BJ (cell line): Measurements from ENCODE around the gene BRICD5. TPM values are rescaled to one million over a fixed set of nuclear protein-coding genes. Genes with fewer than 3 reads are reported as not detected.

ENCODE experiments used
- CTCF ChIA-PET: fragments of 350-600 bp; formaldehyde crosslinking; extraction: SDS; loops from one replicate; lab custom pipeline; 2021; ENCODE audit warnings: antibody characterized with exemption, inconsistent platforms; lab: Yijun Ruan, JAX
- POLR2A ChIA-PET: fragments of 300-600 bp; sonication (Branson Sonifier 250); formaldehyde crosslinking; extraction: SDS; loops from one replicate; lab custom pipeline; 2021; ENCODE audit warnings: antibody characterized with exemption; lab: Charles Lee
- DNase-seq: peaks from one replicate; pipeline ENCODE4 v3.0.0-alpha.2; 2011; ENCODE audit warnings: low read depth
- H3K27me3 ChIP-seq: 2 replicates; pipeline ENCODE4 v1.6.0; 2011; ENCODE audit warnings: low read length; ENCODE audit not compliant: control insufficient read depth, insufficient read depth
- H3K36me3 ChIP-seq: 2 replicates; pipeline ENCODE4 v1.5.1; 2011; ENCODE audit warnings: low read length; ENCODE audit not compliant: control insufficient read depth, insufficient read depth
- H3K4me3 ChIP-seq: 2 replicates; pipeline ENCODE4 v1.5.1; 2011; ENCODE audit warnings: low read depth, mild to moderate bottlenecking, control low read depth, low read length
- polyA plus RNA-seq: library from polyadenylated mRNA; depleted of rRNA; stranded (reverse); fragments of >200 nt; gene quantifications from 2 replicates; pipeline ENCODE4 v1.2.3, GENCODE V29; 2011
- TF ChIP-seq, protein P1 (sequence below): IDR thresholded peaks from 2 replicates; pipeline ENCODE4 v1.5.1; 2011; ENCODE audit warnings: low read depth, mild to moderate bottlenecking, control low read depth, inconsistent platforms, low read length, moderate library complexity; ENCODE audit not compliant: insufficient read depth

The BRICD5 gene
- polyA plus RNA-seq, 1 experiment, result 1.5 TPM

DNA sequence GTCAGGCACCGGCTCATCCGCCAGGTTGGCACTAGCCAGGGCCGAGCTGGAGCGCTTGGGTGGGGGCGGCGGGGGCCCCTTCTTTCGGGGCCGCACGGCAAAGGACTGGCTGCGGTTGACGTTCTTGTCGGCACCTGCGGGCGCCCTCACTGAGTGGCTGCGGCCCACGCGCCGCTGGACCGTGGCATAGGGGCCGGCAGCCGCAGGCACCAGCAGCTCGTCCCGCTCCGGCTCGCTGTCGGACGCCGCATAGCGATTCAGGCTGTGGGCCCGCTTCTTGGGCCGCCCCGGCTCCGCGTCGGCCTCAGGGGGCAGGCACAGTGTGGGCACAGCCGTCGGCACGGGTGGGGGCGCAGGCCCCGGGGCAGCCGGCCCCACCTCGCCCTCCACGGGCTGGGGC lies 30.2 kb downstream of the BRICD5 start:
- H3K27me3 ChIP-seq, result no peaks in the 10 kb centered on the region
- H3K36me3 ChIP-seq, result peaks cover 11% of the 10 kb centered on the region
- ChIA-PET CTCF (no interaction called here), POLR2A (no interaction called here)
- no peak for DNase-seq
- TF ChIP-seq, protein P1, sequence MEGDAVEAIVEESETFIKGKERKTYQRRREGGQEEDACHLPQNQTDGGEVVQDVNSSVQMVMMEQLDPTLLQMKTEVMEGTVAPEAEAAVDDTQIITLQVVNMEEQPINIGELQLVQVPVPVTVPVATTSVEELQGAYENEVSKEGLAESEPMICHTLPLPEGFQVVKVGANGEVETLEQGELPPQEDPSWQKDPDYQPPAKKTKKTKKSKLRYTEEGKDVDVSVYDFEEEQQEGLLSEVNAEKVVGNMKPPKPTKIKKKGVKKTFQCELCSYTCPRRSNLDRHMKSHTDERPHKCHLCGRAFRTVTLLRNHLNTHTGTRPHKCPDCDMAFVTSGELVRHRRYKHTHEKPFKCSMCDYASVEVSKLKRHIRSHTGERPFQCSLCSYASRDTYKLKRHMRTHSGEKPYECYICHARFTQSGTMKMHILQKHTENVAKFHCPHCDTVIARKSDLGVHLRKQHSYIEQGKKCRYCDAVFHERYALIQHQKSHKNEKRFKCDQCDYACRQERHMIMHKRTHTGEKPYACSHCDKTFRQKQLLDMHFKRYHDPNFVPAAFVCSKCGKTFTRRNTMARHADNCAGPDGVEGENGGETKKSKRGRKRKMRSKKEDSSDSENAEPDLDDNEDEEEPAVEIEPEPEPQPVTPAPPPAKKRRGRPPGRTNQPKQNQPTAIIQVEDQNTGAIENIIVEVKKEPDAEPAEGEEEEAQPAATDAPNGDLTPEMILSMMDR, result no peak
- no peak overlapping the region for H3K4me3 ChIP-seq

DNA sequence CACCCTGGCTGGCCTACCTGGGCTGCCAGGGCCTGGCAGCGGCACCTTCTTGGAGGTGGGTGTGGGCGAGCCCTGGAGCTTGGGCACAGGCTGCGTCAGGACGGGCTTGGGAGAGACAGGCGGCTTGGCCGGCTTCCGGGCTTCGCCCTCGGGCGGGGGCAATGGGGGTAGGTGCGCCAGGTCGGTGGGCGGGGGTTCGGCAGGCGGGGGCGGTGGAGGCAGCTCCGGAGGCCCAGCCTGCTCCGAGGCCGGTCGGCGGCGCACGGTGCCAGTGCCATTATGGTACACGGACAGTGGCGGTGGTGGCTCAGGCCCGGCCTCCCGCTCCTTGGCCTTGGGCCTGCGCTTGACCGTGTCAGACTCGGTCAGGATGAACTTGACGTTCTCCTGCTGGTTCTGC lies 31.1 kb downstream of the BRICD5 start:
- ChIA-PET POLR2A (no interaction called here), CTCF (no interaction called here)
- Histone ChIP-seq H3K27me3 (no peaks in the 10 kb centered on the region), H3K4me3 (no peak overlapping the region), H3K36me3 (peaks cover 16% of the 10 kb centered on the region)
- TF ChIP-seq, protein P1, result no peak
- no peak for DNase-seq

DNA sequence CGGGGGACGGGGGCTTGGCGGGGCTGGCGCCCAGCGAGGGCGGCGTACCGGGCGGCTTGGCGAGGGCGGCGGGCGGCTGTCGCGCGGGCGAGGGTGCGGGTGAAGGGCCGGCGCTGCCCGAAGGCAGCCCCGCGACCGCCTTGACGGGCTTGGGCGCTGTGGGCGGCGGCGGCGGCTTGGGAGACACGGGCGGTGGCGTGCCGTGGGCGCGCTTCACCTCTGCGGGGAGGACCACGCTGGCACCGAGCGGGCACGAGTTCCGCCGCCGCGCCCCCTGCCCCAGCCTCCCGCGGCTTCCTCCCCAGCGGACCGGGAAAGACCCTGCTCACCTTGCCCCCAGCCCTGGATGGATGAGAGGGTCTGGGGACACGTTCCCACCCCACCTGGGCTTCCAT lies 31.6 kb downstream of the BRICD5 start:
- TF ChIP-seq, protein P1, result no peak
- Histone ChIP-seq H3K4me3 (no peak overlapping the region), H3K27me3 (no peaks in the 10 kb centered on the region), H3K36me3 (peaks cover 19% of the 10 kb centered on the region)
- no peak for DNase-seq
- ChIA-PET POLR2A (no interaction called here), CTCF (no interaction called here)

DNA sequence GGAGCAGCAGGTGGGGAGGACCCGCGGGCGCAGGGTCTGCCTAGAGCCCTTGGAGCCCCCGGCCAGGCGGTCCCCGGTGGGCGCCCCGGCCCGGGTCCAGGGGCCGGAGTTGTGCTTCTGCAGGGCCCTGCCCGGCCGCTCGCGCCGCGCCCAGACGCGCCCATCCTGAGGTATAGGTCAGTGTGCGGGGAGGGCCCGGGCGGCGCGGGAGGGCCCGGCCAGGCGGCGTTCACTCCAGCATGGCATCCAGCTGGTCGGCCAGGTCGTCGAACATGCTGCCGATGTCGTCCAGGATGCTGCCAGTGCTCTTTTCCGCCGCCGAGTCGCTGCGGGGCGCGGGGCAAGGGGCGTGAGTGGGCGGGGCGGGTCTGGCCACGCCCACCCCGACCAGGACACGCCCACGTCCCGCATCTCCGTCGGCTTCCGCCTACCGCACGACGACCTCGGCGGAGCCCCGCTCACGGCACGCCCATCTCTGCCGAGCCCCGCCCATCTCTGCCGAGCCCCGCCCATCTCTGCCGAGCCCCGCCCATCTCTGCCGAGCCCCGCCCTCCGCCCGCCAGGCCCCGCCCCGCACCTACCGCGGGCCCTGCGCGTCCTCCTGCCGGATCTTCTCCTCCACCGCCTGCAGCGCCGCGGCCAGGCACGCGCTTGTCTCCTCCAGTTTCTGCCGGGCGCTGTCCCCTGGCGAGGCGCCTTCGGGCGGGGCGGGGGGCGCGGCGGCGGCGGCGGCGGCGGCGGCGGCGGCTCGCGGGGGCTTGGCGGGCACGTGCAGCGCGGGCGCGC lies 32.1 kb downstream of the BRICD5 start:
- CTCF ChIA-PET, result no interaction called here
- H3K36me3 ChIP-seq, result peaks cover 23% of the 10 kb centered on the region
- no peak for DNase-seq
- H3K27me3 ChIP-seq, result no peaks in the 10 kb centered on the region
- POLR2A ChIA-PET, result no interaction called here
- TF ChIP-seq, protein P1, result no peak
- H3K4me3 ChIP-seq, result no peak overlapping the region

DNA sequence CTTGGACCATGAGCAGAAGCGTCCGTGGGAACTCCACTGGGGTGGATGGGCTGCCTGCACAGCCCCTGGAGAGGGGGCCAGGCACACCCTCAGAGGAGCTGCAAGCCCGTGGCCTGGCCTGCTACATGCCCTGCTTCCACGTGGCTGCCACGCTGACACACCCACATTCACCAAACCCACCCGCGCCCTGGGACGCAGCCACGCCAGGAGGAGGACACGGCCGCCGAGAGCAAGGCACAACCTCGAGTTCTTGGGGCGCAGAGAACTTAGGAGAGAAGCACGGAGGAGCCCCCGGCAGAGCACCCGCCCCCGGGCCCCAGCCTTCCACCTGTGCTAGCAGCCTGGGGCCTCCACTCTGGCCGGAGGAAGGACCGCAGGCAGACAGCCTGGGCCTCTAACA lies 33.1 kb downstream of the BRICD5 start:
- ChIA-PET POLR2A (no interaction called here), CTCF (no interaction called here)
- H3K36me3 ChIP-seq, result peaks cover 28% of the 10 kb centered on the region
- TF ChIP-seq, protein P1, result no peak
- DNase-seq, result no peak
- no peaks in the 10 kb centered on the region for H3K27me3 ChIP-seq
- H3K4me3 ChIP-seq, result no peak overlapping the region
